Natural killer cell (primary cell): ENCODE data around the gene DNAH2. TPM values are rescaled to one million over a fixed set of nuclear protein-coding genes. Genes with fewer than 3 reads are reported as not detected.

Source experiments
- ATAC-seq, 3 donors: fragments of 150-1000 bp in 2 of 3; fragments of 200-7000 bp in 1 of 3; cut with Tn5 transposase; 1 replicate in 1 of 3; 2 replicates in 2 of 3; pipeline ENCODE4 v1.10.0; 2021; ENCODE audit warnings: mild to moderate bottlenecking in 2 of 3, moderate library complexity in 2 of 3
- DNase-seq, 2 donors: peaks; one replicate each; pipeline versions ENCODE4 v3.0.0 to v3.0.0-alpha.2; 2013 to 2021; ENCODE audit warnings: mixed read lengths in 1 of 2
- H3K27ac ChIP-seq: one replicate; pipeline ENCODE4 v1.5.1; 2013; ENCODE audit warnings: mild to moderate bottlenecking, low read length
- H3K27me3 ChIP-seq: one replicate; pipeline ENCODE4 v1.6.1; 2013; ENCODE audit warnings: low read length; ENCODE audit not compliant: control insufficient read depth, insufficient read depth
- H3K36me3 ChIP-seq: one replicate; pipeline ENCODE4 v1.6.1; 2013; ENCODE audit warnings: low read length; ENCODE audit not compliant: control insufficient read depth, insufficient read depth
- H3K4me1 ChIP-seq: one replicate; pipeline ENCODE4 v1.6.1; 2013; ENCODE audit warnings: low read length; ENCODE audit not compliant: control insufficient read depth, insufficient read depth
- H3K4me3 ChIP-seq: one replicate; pipeline ENCODE4 v1.5.1; 2013; ENCODE audit warnings: low read length
- H3K9me3 ChIP-seq: one replicate; pipeline ENCODE4 v1.6.1; 2013; ENCODE audit warnings: low read length; ENCODE audit not compliant: control insufficient read depth, insufficient read depth
- H3K27ac Mint-ChIP-seq, 2 donors: one replicate each; pipeline ENCODE4 v1.8.0; 2022; ENCODE audit warnings: mild to moderate bottlenecking in 2 of 2, mixed read lengths in 2 of 2, moderate library complexity in 1 of 2
- H3K27me3 Mint-ChIP-seq, 2 donors: one replicate each; pipeline ENCODE4 v1.8.0; 2022; ENCODE audit warnings: low read depth in 2 of 2, mixed read lengths in 2 of 2
- H3K36me3 Mint-ChIP-seq: one replicate; pipeline ENCODE4 v1.8.0; 2022; ENCODE audit warnings: mixed read lengths
- H3K4me1 Mint-ChIP-seq, 2 donors: one replicate each; pipeline ENCODE4 v1.8.0; 2022; ENCODE audit warnings: mixed read lengths in 2 of 2
- H3K4me3 Mint-ChIP-seq: one replicate; pipeline ENCODE4 v1.8.0; 2022; ENCODE audit warnings: mild to moderate bottlenecking, moderate library complexity, mixed read lengths
- H3K9me3 Mint-ChIP-seq, 2 donors: one replicate each; pipeline ENCODE4 v1.8.0; 2022; ENCODE audit warnings: mixed read lengths in 2 of 2
- CTCF ChIP-seq: fragments of 200-600 bp; IDR thresholded peaks from one replicate; pipeline ENCODE4 v1.8.0; 2022; ENCODE audit warnings: antibody characterized with exemption
- WGBS: methylation state at CpG from one replicate; pipeline ENCODE4 v1.1.7; 2013; ENCODE audit warnings: missing lambda C conversion rate; ENCODE audit not compliant: insufficient coverage; 5-methylcytosine and 5-hydroxymethylcytosine counted together
- intact Hi-C: fragments of 100-400 bp; cut with micrococcal nuclease; formaldehyde crosslinking; loops from one replicate; pipeline ENCODE4 v1.14.2; 2022
- total RNA-seq, 4 donors: library from RNA; stranded (reverse); fragments of 120-200 nt in 1 of 4; gene quantifications; one replicate each; pipeline versions ENCODE4 v1.2.3 to v1.2.4, GENCODE V29; 2013 to 2022

The DNAH2 gene
- total RNA-seq, 3 donors from 2014 or later (not counting 1 experiment from before 2014, with no cell fraction given), result 0.05 to 0.07 TPM; not detected in 1

- no peaks in the 10 kb centered on the region for H3K36me3 ChIP-seq
- H3K4me1 ChIP-seq, result peaks cover 12% of the 10 kb centered on the region
- Mint-ChIP-seq H3K4me3 (no peak overlapping the region), H3K27ac (no peak overlapping the region), H3K9me3 (no peaks in the 10 kb centered on the region), H3K27me3 (peaks cover 51 to 66% of the 10 kb centered on the region in 2 donors), H3K4me1 (peaks cover 0 to 18% of the 10 kb centered on the region in 2 donors), H3K36me3 (no peaks in the 10 kb centered on the region)
- WGBS, result 90% methylated on average over 9 of the region's 9 CpGs
- H3K9me3 ChIP-seq, result no peaks in the 10 kb centered on the region
- H3K4me3 ChIP-seq, result no peak overlapping the region
- TF ChIP-seq CTCF, result no peak
- peaks cover 29% of the 10 kb centered on the region for H3K27me3 ChIP-seq
- DNase-seq (no peak), ATAC-seq (no peak)
- no peak overlapping the region for H3K27ac ChIP-seq
- intact Hi-C loops, result no loop called here
Observed at GRCh38 chr17:7719661-7720060, 2.1 kb downstream of the DNAH2 start.

GRCh38 chr17:7720125-7720524 lies 2.6 kb downstream of the DNAH2 start:
- H3K27ac ChIP-seq, result no peak overlapping the region
- peaks cover 27% of the 10 kb centered on the region for H3K27me3 ChIP-seq
- WGBS, result 63% methylated on average over 4 of the region's 4 CpGs
- Mint-ChIP-seq H3K27me3 (peaks cover 49 to 64% of the 10 kb centered on the region in 2 donors), H3K4me1 (peaks cover 0 to 18% of the 10 kb centered on the region in 2 donors), H3K27ac (no peak overlapping the region), H3K36me3 (no peaks in the 10 kb centered on the region), H3K4me3 (no peak overlapping the region), H3K9me3 (no peaks in the 10 kb centered on the region)
- intact Hi-C loops, result no loop called here
- no peaks in the 10 kb centered on the region for H3K9me3 ChIP-seq
- DNase-seq, result no peak
- no peak overlapping the region for H3K4me3 ChIP-seq
- no peak for TF ChIP-seq CTCF
- H3K4me1 ChIP-seq, result peaks cover 12% of the 10 kb centered on the region
- ATAC-seq, result no peak
- no peaks in the 10 kb centered on the region for H3K36me3 ChIP-seq

GRCh38 chr17:7721612-7722011 lies 4.1 kb downstream of the DNAH2 start:
- H3K27me3 Mint-ChIP-seq, result peaks cover 37 to 51% of the 10 kb centered on the region in 2 donors
- H3K27ac Mint-ChIP-seq, result no peak overlapping the region
- Histone ChIP-seq H3K9me3 (no peaks in the 10 kb centered on the region), H3K4me3 (no peak overlapping the region), H3K36me3 (no peaks in the 10 kb centered on the region), H3K27ac (no peak overlapping the region), H3K4me1 (peaks cover 11% of the 10 kb centered on the region), H3K27me3 (peaks cover 15% of the 10 kb centered on the region)
- WGBS, result 73% methylated on average over 1 of the region's 2 CpGs
- intact Hi-C loops, result no loop called here
- ATAC-seq, result no peak
- no peak overlapping the region for H3K4me3 Mint-ChIP-seq
- H3K9me3 Mint-ChIP-seq, result no peaks in the 10 kb centered on the region
- DNase-seq, result no peak
- H3K4me1 Mint-ChIP-seq, result peaks cover 0 to 18% of the 10 kb centered on the region in 2 donors
- H3K36me3 Mint-ChIP-seq, result no peaks in the 10 kb centered on the region
- TF ChIP-seq CTCF, result no peak

- H3K36me3 Mint-ChIP-seq, result no peaks in the 10 kb centered on the region
- intact Hi-C loops, result no loop called here
- DNase-seq (no peak), ATAC-seq (no peak)
- Histone ChIP-seq H3K4me3 (no peak overlapping the region), H3K9me3 (no peaks in the 10 kb centered on the region), H3K27me3 (no peaks in the 10 kb centered on the region), H3K27ac (no peak overlapping the region), H3K36me3 (no peaks in the 10 kb centered on the region), H3K4me1 (no peaks in the 10 kb centered on the region)
- no peak for TF ChIP-seq CTCF
- no peaks in the 10 kb centered on the region for H3K9me3 Mint-ChIP-seq
- peaks cover 17 to 21% of the 10 kb centered on the region in 2 donors for H3K27me3 Mint-ChIP-seq
- H3K4me1 Mint-ChIP-seq, result no peaks in the 10 kb centered on the region
- H3K27ac Mint-ChIP-seq, result no peak overlapping the region
- WGBS, result 94% methylated on average over 3 of the region's 3 CpGs
- no peak overlapping the region for H3K4me3 Mint-ChIP-seq
Observed at GRCh38 chr17:7727886-7728285, 10.3 kb downstream of the DNAH2 start.
